Activated CD4-positive, alpha-beta T cell treated with anti-CD3 and anti-CD28 coated beads for 36 hours (primary cell): ENCODE measurements around the gene OTOP1. TPM values are rescaled to one million over a fixed set of nuclear protein-coding genes. Genes with fewer than 3 reads are reported as not detected.
"Not testable (repeated sequence)": the region's sequence is repeated elsewhere in the genome, so short reads cannot be mapped to it uniquely, and the experiment has no call there.

Experiments used
- ATAC-seq: fragments of 200-7000 bp; cut with Tn5 transposase; one replicate; pipeline ENCODE4 v1.10.0; 2021; ENCODE audit warnings: mild to moderate bottlenecking, moderate library complexity
- CTCF ChIA-PET: fragments of 350-600 bp; sonication (Branson Sonifier 250); formaldehyde crosslinking; loops from one replicate; lab custom pipeline; 2021; ENCODE audit warnings: antibody characterized with exemption; lab: Charles Lee
- POLR2A ChIA-PET: fragments of 350-600 bp; sonication (Branson Sonifier 250); formaldehyde crosslinking; loops from one replicate; lab custom pipeline; 2021; ENCODE audit warnings: antibody characterized with exemption, inconsistent platforms; lab: Charles Lee
- DNase-seq: peaks from one replicate; pipeline ENCODE4 v3.0.0-alpha.2; 2020
- H3K27ac Mint-ChIP-seq: one replicate; pipeline ENCODE4 v1.8.0; 2021; ENCODE audit warnings: mixed read lengths
- H3K27me3 Mint-ChIP-seq: one replicate; pipeline ENCODE4 v1.8.0; 2021; ENCODE audit warnings: mixed read lengths
- H3K36me3 Mint-ChIP-seq: one replicate; pipeline ENCODE4 v1.8.0; 2021; ENCODE audit warnings: low read depth, mixed read lengths
- H3K4me1 Mint-ChIP-seq: one replicate; pipeline ENCODE4 v1.8.0; 2021; ENCODE audit warnings: mixed read lengths
- H3K4me3 Mint-ChIP-seq: one replicate; pipeline ENCODE4 v1.8.0; 2021; ENCODE audit warnings: mild to moderate bottlenecking, moderate library complexity, mixed read lengths
- H3K9me3 Mint-ChIP-seq: one replicate; pipeline ENCODE4 v1.8.0; 2021; ENCODE audit warnings: low read depth, mixed read lengths
- intact Hi-C, 2 experiments: fragments of 100-400 bp; cut with DNase I in 1 of 2; cut with micrococcal nuclease in 1 of 2; formaldehyde crosslinking; loops; one replicate each; pipeline versions ENCODE4 v1.14.2 to v1.15.1; 2022 to 2024; cut with DNase I, micrococcal nuclease
- total RNA-seq, 2 experiments: library from RNA; stranded (reverse); gene quantifications; one replicate each; pipeline ENCODE4 v1.2.3, GENCODE V29; 2021

Gene OTOP1
- total RNA-seq, 2 experiments from 2014 or later, result not detected

- POLR2A ChIA-PET, CTCF ChIA-PET, H3K27me3 Mint-ChIP-seq: not testable (repeated sequence)
Measured at GRCh38 chr4:4160956-4161665, 65.6 kb downstream of the OTOP1 start.

GRCh38 chr4:4145622-4146021 lies 81.1 kb downstream of the OTOP1 start:
- ATAC-seq, H3K27ac Mint-ChIP-seq, CTCF ChIA-PET, DNase-seq, H3K9me3 Mint-ChIP-seq, H3K4me1 Mint-ChIP-seq, H3K36me3 Mint-ChIP-seq, intact Hi-C loops, H3K4me3 Mint-ChIP-seq, H3K27me3 Mint-ChIP-seq: not testable (repeated sequence)
- POLR2A ChIA-PET, result interaction anchor here (0.6 kb wide), 1 partner anchor 505 kb away, joined by 3 read pairs; no protein-coding TSS in a partner anchor

More at GRCh38 chr4:4160956-4161665, 65.6 kb downstream of the OTOP1 start:
- peak; percentile 49 for DNase-seq
- H3K4me1 Mint-ChIP-seq, H3K27ac Mint-ChIP-seq, ATAC-seq, H3K36me3 Mint-ChIP-seq, H3K9me3 Mint-ChIP-seq, H3K4me3 Mint-ChIP-seq, intact Hi-C loops: not testable (repeated sequence)

- CTCF ChIA-PET, H3K9me3 Mint-ChIP-seq, H3K27ac Mint-ChIP-seq, ATAC-seq, H3K27me3 Mint-ChIP-seq, H3K4me3 Mint-ChIP-seq, POLR2A ChIA-PET, H3K36me3 Mint-ChIP-seq, H3K4me1 Mint-ChIP-seq, intact Hi-C loops, DNase-seq: not testable (repeated sequence)
Measured at GRCh38 chr4:4143376-4143775, 83.4 kb downstream of the OTOP1 start.

GRCh38 chr4:4142679-4143078 lies 84.0 kb downstream of the OTOP1 start:
- intact Hi-C loops, H3K27me3 Mint-ChIP-seq, H3K4me1 Mint-ChIP-seq, ATAC-seq, H3K36me3 Mint-ChIP-seq, H3K9me3 Mint-ChIP-seq, H3K4me3 Mint-ChIP-seq, POLR2A ChIA-PET, H3K27ac Mint-ChIP-seq, DNase-seq, CTCF ChIA-PET: not testable (repeated sequence)

- H3K9me3 Mint-ChIP-seq, CTCF ChIA-PET, H3K4me1 Mint-ChIP-seq, POLR2A ChIA-PET, H3K36me3 Mint-ChIP-seq, ATAC-seq, intact Hi-C loops, H3K27ac Mint-ChIP-seq, H3K27me3 Mint-ChIP-seq, DNase-seq, H3K4me3 Mint-ChIP-seq: not testable (repeated sequence)
Measured at GRCh38 chr4:4141186-4141585, 85.5 kb downstream of the OTOP1 start.

Other genes with a start within 250 kb of the OTOP1 start
- 10 to 100 TPM; 14.6 to 25.3 TPM for gene TMEM128, start 21.3 kb upstream of the OTOP1 start, total RNA-seq
- gene LYAR, start 63.2 kb upstream of the OTOP1 start, total RNA-seq, result 10 to 100 TPM; 65.6 to 74.3 TPM
- gene ZBTB49, start 63.3 kb upstream of the OTOP1 start, total RNA-seq, result 1 to 10 TPM; 3.3 to 3.8 TPM
- 1 to 10 TPM; 4.1 to 5.3 TPM for gene NSG1, start 160.2 kb upstream of the OTOP1 start, total RNA-seq